B cell (primary cell): ENCODE results near the gene NTMT1.

ENCODE experiments used
- CTCF ChIP-seq: fragments of 200-600 bp; IDR thresholded peaks from one replicate; pipeline ENCODE4 v1.8.0; 2022; ENCODE audit warnings: antibody characterized with exemption, mild to moderate bottlenecking
- EZH2 ChIP-seq: IDR thresholded peaks from 2 replicates; pipeline ENCODE4 v1.6.1; 2012; ENCODE audit warnings: borderline replicate concordance, low read depth, mild to moderate bottlenecking, moderate library complexity, low read length; ENCODE audit not compliant: insufficient read depth, poor library complexity, severe bottlenecking

GRCh38 chr9:129579294-129579693 lies 46.7 kb upstream of the NTMT1 start:
- TF ChIP-seq CTCF (no peak), EZH2 (no peak)
